NCI-H2107 treated with DMSO at 0.1 percent for 48 hours (cell line): ENCODE results near the gene PPP4R4.
"Not testable (repeated sequence)": the region's sequence is repeated elsewhere in the genome, so short reads cannot be mapped to it uniquely, and the experiment has no call there.

ENCODE experiments used
- DNase-seq: peaks from one replicate; lab custom pipeline; 2025; ENCODE audit not compliant: unreplicated experiment; lab: John Stamatoyannopoulos, UW

PPP4R4 gene

GRCh38 chr14:94269156-94269555, 95.0 kb downstream of the PPP4R4 start:
- DNase-seq = peak; percentile 23

- DNase-seq = not testable (repeated sequence)
These were observed 102.9 kb downstream of the PPP4R4 start for GRCh38 chr14:94276898-94277561.

GRCh38 chr14:94278731-94279130, 104.6 kb downstream of the PPP4R4 start:
- no peak for DNase-seq

GRCh38 chr14:94282991-94283723, 109.0 kb downstream of the PPP4R4 start:
- no peak for DNase-seq

- no peak for DNase-seq
These were observed 110.1 kb downstream of the PPP4R4 start for GRCh38 chr14:94284221-94284620.

GRCh38 chr14:94285158-94285557, 111.0 kb downstream of the PPP4R4 start:
- DNase-seq = no peak

- DNase-seq = no peak
These were observed 114.7 kb downstream of the PPP4R4 start for GRCh38 chr14:94288610-94289465.

GRCh38 chr14:94290197-94290596, 116.1 kb downstream of the PPP4R4 start:
- DNase-seq = no peak

GRCh38 chr14:94291159-94291905, 117.2 kb downstream of the PPP4R4 start:
- DNase-seq = no peak

GRCh38 chr14:94291906-94292525, 117.9 kb downstream of the PPP4R4 start:
- DNase-seq = no peak

GRCh38 chr14:94292526-94292871, 118.4 kb downstream of the PPP4R4 start:
- DNase-seq = no peak

- no peak for DNase-seq
These were observed 118.9 kb downstream of the PPP4R4 start, which contains the start of gene SERPINA10 for GRCh38 chr14:94292872-94293577. Gene SERPINA10 (minus strand): TSS chr14:94293268. CDS start chr14:94290593, 2,675 bp downstream.

GRCh38 chr14:94293578-94293924, 119.4 kb downstream of the PPP4R4 start:
- DNase-seq = no peak

- DNase-seq = no peak
These were observed 121.4 kb downstream of the PPP4R4 start for GRCh38 chr14:94295360-94296180.

GRCh38 chr14:94296181-94296545, 122.0 kb downstream of the PPP4R4 start:
- not testable (repeated sequence) for DNase-seq

- no peak for DNase-seq
These were observed 124.0 kb downstream of the PPP4R4 start for GRCh38 chr14:94298130-94298529.

- no peak for DNase-seq
These were observed 129.0 kb downstream of the PPP4R4 start for GRCh38 chr14:94303111-94303510.

GRCh38 chr14:94304243-94304642, 130.1 kb downstream of the PPP4R4 start:
- no peak for DNase-seq

GRCh38 chr14:94305620-94306019, 131.5 kb downstream of the PPP4R4 start:
- no peak for DNase-seq
